ENCODE measurements around the gene GATC.

GATC gene

DNA sequence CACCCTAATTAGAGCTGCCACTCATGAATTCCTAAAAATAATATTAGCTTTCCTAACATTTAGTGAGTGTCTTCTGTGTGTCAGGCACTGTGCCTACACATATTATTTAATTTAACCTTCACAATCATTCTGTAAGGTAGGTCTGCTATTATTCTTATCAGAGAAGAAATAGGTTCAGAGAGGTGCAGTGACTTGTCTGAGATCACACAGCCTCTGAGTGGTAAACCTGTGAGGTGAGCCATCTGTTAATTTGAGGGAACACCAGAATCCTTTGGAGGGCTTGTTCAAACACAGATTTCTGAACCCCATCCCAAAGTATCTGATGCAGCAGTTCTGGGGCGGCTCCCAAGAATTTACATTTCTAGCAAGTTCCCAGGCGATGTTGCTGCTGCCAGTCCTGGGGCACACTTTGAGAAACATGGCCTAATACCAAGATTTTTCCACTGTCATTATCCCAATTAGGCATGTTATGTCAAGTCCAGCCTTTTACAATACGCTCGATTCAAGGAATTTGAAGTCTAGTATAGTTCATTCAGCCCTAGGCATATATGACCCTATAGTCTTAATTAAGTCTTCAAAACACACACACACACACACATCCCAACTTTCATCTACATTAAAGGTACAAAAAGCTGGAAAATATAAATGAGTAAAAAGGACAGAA, 28.2 kb upstream of the GATC start:
- DNase-seq (ENCODE audit: low read depth) = no peak

DNA sequence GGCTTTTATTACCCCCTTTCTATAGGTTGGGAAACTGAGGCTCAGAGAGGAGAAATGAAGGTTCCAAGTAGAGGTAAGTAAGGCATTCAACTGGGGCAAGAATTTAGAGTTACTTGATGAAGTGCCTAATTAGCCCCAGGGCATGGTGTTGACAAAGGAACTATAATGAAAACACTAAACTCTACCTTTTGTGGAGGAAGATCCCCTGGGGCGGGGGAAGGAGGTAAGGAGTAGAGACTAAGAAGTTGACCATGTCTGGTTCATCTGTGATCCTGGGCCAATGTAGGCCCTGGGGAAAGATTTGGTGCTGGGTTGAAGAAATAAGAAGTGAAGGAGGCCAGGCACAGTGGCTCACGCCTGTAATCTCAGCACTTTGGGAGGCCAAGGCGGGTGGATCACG, 24.5 kb upstream of the GATC start:
- DNase-seq (ENCODE audit: low read depth) = no peak
- TF ChIP-seq, protein P1, sequence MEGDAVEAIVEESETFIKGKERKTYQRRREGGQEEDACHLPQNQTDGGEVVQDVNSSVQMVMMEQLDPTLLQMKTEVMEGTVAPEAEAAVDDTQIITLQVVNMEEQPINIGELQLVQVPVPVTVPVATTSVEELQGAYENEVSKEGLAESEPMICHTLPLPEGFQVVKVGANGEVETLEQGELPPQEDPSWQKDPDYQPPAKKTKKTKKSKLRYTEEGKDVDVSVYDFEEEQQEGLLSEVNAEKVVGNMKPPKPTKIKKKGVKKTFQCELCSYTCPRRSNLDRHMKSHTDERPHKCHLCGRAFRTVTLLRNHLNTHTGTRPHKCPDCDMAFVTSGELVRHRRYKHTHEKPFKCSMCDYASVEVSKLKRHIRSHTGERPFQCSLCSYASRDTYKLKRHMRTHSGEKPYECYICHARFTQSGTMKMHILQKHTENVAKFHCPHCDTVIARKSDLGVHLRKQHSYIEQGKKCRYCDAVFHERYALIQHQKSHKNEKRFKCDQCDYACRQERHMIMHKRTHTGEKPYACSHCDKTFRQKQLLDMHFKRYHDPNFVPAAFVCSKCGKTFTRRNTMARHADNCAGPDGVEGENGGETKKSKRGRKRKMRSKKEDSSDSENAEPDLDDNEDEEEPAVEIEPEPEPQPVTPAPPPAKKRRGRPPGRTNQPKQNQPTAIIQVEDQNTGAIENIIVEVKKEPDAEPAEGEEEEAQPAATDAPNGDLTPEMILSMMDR (IDR thresholded peaks at IDR 0.05; ENCODE audit: insufficient read depth, low read depth, low read length, missing control alignments) = no peak
- no peak overlapping the region for H3K4me3 ChIP-seq (ENCODE audit: low read depth, low read length)

More for the DNA sequence above, 28.2 kb upstream of the GATC start:
- H3K4me3 ChIP-seq (ENCODE audit: low read depth, low read length) = no peak overlapping the region
- TF ChIP-seq, protein P1 (IDR thresholded peaks at IDR 0.05; ENCODE audit: insufficient read depth, low read depth, low read length, missing control alignments) = no peak

DNA sequence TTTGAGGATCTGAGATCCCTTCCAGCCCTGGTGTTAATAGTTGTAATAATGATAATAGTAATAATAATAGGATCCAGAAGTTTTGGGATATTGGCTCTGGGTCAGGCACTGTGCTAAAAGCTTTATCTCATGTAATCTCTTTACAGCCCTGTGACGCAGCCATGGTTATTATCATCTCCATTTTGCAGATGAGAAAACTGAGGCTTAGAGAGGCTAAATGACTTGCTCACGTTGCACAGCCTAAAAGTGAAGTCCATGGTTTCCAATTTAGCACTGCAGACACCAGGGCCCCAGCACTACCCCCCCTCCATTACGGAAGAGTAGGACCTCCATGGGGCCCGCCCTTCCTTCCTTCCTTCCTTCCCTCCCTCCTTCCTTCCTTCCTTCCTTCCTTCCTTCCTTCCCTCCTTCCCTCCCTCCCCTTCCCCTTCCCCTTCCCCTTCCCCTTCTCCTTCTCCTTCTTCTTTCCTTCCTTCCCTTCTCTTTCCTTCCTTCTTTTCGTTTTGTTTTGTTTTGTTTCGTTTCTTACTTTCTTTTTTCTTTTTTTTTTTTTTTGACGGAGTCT, 23.3 kb upstream of the GATC start:
- no peak overlapping the region for H3K4me3 ChIP-seq (ENCODE audit: low read depth, low read length)
- TF ChIP-seq, protein P1 (IDR thresholded peaks at IDR 0.05; ENCODE audit: insufficient read depth, low read depth, low read length, missing control alignments) = no peak
- DNase-seq (ENCODE audit: low read depth) = no peak

DNA sequence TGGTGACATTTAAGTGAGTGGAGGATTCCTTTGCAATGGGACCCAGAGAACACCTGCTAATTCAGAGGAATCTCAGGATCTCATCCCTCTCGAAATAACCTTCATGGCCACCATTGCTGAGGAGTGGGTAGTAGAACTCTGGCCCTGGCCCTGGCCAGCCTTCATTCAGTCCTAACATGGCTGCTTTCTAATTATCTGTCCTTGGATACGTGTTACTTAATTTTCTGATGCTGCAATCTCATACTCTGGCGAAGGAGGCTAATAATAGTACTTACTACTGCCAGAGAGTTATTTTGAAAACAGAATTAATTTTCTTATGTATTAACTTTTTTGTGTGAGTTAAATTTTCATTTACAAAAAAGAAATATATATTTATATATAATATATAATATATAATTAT, 20.4 kb upstream of the GATC start:
- no peak overlapping the region for H3K4me3 ChIP-seq (ENCODE audit: low read depth, low read length)
- TF ChIP-seq, protein P1 (IDR thresholded peaks at IDR 0.05; ENCODE audit: insufficient read depth, low read depth, low read length, missing control alignments) = no peak
- DNase-seq (ENCODE audit: low read depth) = no peak

DNA sequence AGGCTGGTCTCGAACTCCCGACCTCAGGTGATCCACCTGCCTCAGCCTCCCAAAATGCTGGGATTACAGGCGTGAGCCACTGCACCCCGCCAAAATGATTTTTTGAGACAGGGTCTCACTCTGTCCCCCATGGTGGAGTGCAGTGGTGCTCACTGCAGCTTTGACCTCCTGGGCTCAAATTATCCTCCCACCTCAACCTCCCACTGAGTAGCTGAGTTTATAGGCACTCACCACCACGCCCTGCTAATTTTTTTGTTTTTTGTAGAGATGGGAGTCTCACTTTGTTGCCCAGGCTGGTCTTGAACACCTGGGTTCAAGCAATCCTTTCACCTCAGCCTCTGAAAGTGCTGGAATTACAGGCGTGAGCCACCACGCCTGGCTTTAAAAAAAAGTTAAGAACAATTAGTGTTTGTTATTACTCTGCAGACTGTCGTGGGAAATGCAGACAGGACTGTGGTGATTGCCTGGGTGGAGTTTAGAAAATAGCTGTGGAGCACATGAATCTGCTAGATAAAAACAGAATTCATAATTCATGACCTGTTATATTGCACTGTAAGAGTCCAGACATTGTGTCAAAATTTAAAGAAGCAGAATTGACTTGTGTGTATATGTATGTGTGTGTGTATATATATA, 17.5 kb upstream of the GATC start:
- H3K4me3 ChIP-seq (ENCODE audit: low read depth, low read length) = no peak overlapping the region
- no peak for DNase-seq (ENCODE audit: low read depth)
- TF ChIP-seq, protein P1 (IDR thresholded peaks at IDR 0.05; ENCODE audit: insufficient read depth, low read depth, low read length, missing control alignments) = no peak

DNA sequence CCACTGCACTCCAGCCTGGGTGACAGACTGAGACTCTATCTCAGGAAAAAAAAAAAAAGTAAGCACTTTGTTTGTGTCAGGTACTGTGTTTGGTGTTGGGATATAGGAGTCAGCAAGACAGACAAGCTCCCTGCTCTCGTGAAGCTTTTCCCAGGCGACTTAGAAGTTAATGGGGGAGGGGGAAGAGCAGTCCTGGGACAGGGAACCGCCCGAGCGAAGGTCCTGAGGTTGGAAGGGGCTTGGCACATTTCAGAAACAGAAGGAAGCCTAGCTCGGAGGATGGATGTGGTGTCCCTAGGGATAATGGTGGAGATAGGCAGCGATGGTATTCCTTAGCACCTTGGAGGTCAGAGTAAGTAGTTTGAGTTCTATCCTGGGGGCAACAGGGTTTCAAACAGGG, 16.9 kb upstream of the GATC start:
- H3K4me3 ChIP-seq (ENCODE audit: low read depth, low read length) = no peak overlapping the region
- TF ChIP-seq, protein P1 (IDR thresholded peaks at IDR 0.05; ENCODE audit: insufficient read depth, low read depth, low read length, missing control alignments) = no peak
- DNase-seq (ENCODE audit: low read depth) = no peak

All from GM12865 (cell line).